PFSK-1 (cell line): ENCODE results near the gene TMEM47.

Source experiments
- FOXP2 ChIP-seq: optimal IDR thresholded peaks from 2 replicates; pipeline ENCODE3; 2011; ENCODE audit warnings: borderline replicate concordance, control low read depth, inconsistent platforms; ENCODE audit not compliant: insufficient read depth; ENCODE audit errors: extremely low read length, extremely low read depth
- POLR2AphosphoS5 ChIP-seq: IDR thresholded peaks from 2 replicates; pipeline ENCODE4 v1.6.1; 2012; ENCODE audit warnings: low read depth, mild to moderate bottlenecking, control low read depth, low read length, moderate library complexity
- SIN3A ChIP-seq: IDR thresholded peaks from 2 replicates; pipeline ENCODE4 v1.6.1; 2012; ENCODE audit warnings: mild to moderate bottlenecking, low read length, moderate library complexity, borderline replicate concordance; ENCODE audit not compliant: insufficient read depth
- TAF1 ChIP-seq: IDR thresholded peaks from 2 replicates; pipeline ENCODE4 v1.6.1; 2012; ENCODE audit warnings: low read length, control low read depth, borderline replicate concordance; ENCODE audit not compliant: insufficient read depth
- TF ChIP-seq, protein P1 (sequence below), 2 experiments: IDR thresholded peaks; 2 replicates each; pipeline versions ENCODE4 v1.6.1 to v1.8.0; 2011 to 2012; ENCODE audit warnings: low read depth in 2 of 2, low read length in 2 of 2, control low read depth in 1 of 2, inconsistent platforms in 1 of 2, mild to moderate bottlenecking in 1 of 2, moderate library complexity in 1 of 2; ENCODE audit not compliant: insufficient read depth in 1 of 2

TMEM47 gene

GRCh38 chrX:34586346-34586911 is 70.7 kb downstream of the TMEM47 start:
- no peak for TF ChIP-seq TAF1
- TF ChIP-seq FOXP2: no peak
- no peak for TF ChIP-seq SIN3A
- no peak for TF ChIP-seq POLR2AphosphoS5
- TF ChIP-seq, protein P1, sequence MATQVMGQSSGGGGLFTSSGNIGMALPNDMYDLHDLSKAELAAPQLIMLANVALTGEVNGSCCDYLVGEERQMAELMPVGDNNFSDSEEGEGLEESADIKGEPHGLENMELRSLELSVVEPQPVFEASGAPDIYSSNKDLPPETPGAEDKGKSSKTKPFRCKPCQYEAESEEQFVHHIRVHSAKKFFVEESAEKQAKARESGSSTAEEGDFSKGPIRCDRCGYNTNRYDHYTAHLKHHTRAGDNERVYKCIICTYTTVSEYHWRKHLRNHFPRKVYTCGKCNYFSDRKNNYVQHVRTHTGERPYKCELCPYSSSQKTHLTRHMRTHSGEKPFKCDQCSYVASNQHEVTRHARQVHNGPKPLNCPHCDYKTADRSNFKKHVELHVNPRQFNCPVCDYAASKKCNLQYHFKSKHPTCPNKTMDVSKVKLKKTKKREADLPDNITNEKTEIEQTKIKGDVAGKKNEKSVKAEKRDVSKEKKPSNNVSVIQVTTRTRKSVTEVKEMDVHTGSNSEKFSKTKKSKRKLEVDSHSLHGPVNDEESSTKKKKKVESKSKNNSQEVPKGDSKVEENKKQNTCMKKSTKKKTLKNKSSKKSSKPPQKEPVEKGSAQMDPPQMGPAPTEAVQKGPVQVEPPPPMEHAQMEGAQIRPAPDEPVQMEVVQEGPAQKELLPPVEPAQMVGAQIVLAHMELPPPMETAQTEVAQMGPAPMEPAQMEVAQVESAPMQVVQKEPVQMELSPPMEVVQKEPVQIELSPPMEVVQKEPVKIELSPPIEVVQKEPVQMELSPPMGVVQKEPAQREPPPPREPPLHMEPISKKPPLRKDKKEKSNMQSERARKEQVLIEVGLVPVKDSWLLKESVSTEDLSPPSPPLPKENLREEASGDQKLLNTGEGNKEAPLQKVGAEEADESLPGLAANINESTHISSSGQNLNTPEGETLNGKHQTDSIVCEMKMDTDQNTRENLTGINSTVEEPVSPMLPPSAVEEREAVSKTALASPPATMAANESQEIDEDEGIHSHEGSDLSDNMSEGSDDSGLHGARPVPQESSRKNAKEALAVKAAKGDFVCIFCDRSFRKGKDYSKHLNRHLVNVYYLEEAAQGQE (IDR thresholded peaks at IDR 0.05; ENCODE audit: insufficient read depth in 1 of 2, low read depth in 2 of 2, low read length in 2 of 2): no peak

DNA sequence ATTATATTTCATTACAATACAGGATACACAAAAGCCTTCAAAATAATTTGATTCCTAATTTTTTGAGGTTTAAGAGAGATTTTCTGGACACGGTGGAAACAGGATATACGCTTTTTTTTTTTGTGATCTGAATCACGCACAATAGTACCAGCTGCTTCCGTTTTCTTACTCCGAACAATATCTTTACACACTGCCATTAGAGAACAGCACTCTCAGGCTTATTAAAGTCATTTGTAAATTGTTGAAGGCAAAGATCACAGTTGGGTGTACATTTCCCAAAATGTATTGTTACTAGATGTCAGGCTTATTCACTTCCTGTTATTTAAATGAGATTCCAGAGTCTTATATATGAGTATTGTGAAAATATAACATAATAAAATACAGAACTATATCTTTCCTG is 71.5 kb downstream of the TMEM47 start:
- TF ChIP-seq POLR2AphosphoS5: no peak
- TF ChIP-seq, protein P1 (IDR thresholded peaks at IDR 0.05; ENCODE audit: insufficient read depth in 1 of 2, low read depth in 2 of 2, low read length in 2 of 2): no peak
- TF ChIP-seq FOXP2: no peak
- TF ChIP-seq TAF1: no peak
- no peak for TF ChIP-seq SIN3A

DNA sequence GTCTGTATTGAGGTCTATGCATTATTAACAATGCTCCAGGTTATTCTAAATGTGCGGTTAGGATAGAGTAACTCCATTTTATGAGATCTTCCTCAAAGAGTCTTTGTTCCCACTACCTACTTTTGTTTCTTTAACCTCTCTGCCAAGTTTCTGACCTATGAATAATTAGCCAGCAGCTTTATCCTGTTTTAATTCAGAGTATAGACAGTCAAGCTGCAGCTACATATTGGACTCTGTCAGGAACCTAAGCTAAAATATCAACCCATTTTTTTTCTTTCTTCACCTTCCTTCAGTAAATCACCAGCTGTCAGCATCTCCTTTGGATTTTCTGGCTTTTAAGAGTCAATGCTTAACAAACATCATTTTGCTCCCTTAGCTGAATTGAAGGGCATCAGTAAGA is 72.3 kb downstream of the TMEM47 start:
- TF ChIP-seq SIN3A (no peak), POLR2AphosphoS5 (no peak), TAF1 (no peak), FOXP2 (no peak)
- TF ChIP-seq, protein P1 (IDR thresholded peaks at IDR 0.05; ENCODE audit: insufficient read depth in 1 of 2, low read depth in 2 of 2, low read length in 2 of 2): no peak

- no peak for TF ChIP-seq POLR2AphosphoS5
- TF ChIP-seq, protein P1 (IDR thresholded peaks at IDR 0.05; ENCODE audit: insufficient read depth in 1 of 2, low read depth in 2 of 2, low read length in 2 of 2): no peak
- no peak for TF ChIP-seq SIN3A
- no peak for TF ChIP-seq FOXP2
- TF ChIP-seq TAF1: no peak
These were observed 77.0 kb downstream of the TMEM47 start for GRCh38 chrX:34580069-34580468.

- TF ChIP-seq, protein P1 (IDR thresholded peaks at IDR 0.05; ENCODE audit: insufficient read depth in 1 of 2, low read depth in 2 of 2, low read length in 2 of 2): no peak
- TF ChIP-seq FOXP2 (no peak), POLR2AphosphoS5 (no peak), TAF1 (no peak), SIN3A (no peak)
These were observed 78.8 kb downstream of the TMEM47 start for GRCh38 chrX:34578237-34578636.
